Stimulated activated CD8-positive, alpha-beta memory T cell treated with anti-CD3 and anti-CD28 coated beads, Interleukin-15, amount 100 ng/mL, for 4 hours (primary cell): Measurements from ENCODE around the gene FAM131A.

ENCODE experiments used
- DNase-seq, 2 donors: peaks; one replicate each; pipeline ENCODE4 v3.0.0-alpha.2; 2020; ENCODE audit warnings: low read depth in 2 of 2

Gene FAM131A

GRCh38 chr3:184377882-184378445 is 40.6 kb downstream of the FAM131A start, which contains the start of gene THPO:
TSS of gene THPO (minus strand) at chr3:184378207. CDS start at chr3:184376259, 1,948 bp downstream.
- DNase-seq: no peak

GRCh38 chr3:184378651-184379357 is 41.4 kb downstream of the FAM131A start:
- DNase-seq: no peak

- DNase-seq: no peak
Measured at GRCh38 chr3:184379358-184380184, 42.2 kb downstream of the FAM131A start, which contains the start of gene CHRD. TSS of gene CHRD (plus strand) at chr3:184380054. CDS start at chr3:184380319, 265 bp downstream.

- no peak for DNase-seq
Measured at GRCh38 chr3:184380185-184380626, 42.8 kb downstream of the FAM131A start.

GRCh38 chr3:184380627-184381260 is 43.3 kb downstream of the FAM131A start:
- DNase-seq: no peak

- DNase-seq: no peak
Measured at GRCh38 chr3:184381261-184382224, 44.1 kb downstream of the FAM131A start.

GRCh38 chr3:184382326-184383032 is 45.1 kb downstream of the FAM131A start:
- DNase-seq: no peak

GRCh38 chr3:184383033-184383740 is 45.8 kb downstream of the FAM131A start:
- no peak for DNase-seq

- DNase-seq: no peak
Measured at GRCh38 chr3:184384342-184384741, 46.9 kb downstream of the FAM131A start.

GRCh38 chr3:184384856-184385422 is 47.5 kb downstream of the FAM131A start:
- no peak for DNase-seq

- no peak for DNase-seq
Measured at GRCh38 chr3:184386047-184386806, 48.8 kb downstream of the FAM131A start.

- no peak for DNase-seq
Measured at GRCh38 chr3:184387174-184387714, 49.8 kb downstream of the FAM131A start.

- DNase-seq: no peak
Measured at GRCh38 chr3:184388164-184388935, 51.0 kb downstream of the FAM131A start.

GRCh38 chr3:184388936-184389230 is 51.5 kb downstream of the FAM131A start:
- DNase-seq: no peak

GRCh38 chr3:184389384-184389783 is 52.0 kb downstream of the FAM131A start:
- no peak for DNase-seq

GRCh38 chr3:184389935-184390528 is 52.6 kb downstream of the FAM131A start:
- no peak for DNase-seq

- DNase-seq: no peak
Measured at GRCh38 chr3:184391266-184391665, 53.9 kb downstream of the FAM131A start.
